Measurements from ENCODE around the gene UNC13A. TPM values are rescaled to one million over a fixed set of nuclear protein-coding genes. Genes with fewer than 3 reads are reported as not detected.

UNC13A gene
- total and polyA plus RNA-seq, 2 of the 13 experiments (the other 11 are each of a cell fraction or from before 2014, with no cell fraction given), result 0.11 to 0.45 TPM

- TF ChIP-seq, protein P1, sequence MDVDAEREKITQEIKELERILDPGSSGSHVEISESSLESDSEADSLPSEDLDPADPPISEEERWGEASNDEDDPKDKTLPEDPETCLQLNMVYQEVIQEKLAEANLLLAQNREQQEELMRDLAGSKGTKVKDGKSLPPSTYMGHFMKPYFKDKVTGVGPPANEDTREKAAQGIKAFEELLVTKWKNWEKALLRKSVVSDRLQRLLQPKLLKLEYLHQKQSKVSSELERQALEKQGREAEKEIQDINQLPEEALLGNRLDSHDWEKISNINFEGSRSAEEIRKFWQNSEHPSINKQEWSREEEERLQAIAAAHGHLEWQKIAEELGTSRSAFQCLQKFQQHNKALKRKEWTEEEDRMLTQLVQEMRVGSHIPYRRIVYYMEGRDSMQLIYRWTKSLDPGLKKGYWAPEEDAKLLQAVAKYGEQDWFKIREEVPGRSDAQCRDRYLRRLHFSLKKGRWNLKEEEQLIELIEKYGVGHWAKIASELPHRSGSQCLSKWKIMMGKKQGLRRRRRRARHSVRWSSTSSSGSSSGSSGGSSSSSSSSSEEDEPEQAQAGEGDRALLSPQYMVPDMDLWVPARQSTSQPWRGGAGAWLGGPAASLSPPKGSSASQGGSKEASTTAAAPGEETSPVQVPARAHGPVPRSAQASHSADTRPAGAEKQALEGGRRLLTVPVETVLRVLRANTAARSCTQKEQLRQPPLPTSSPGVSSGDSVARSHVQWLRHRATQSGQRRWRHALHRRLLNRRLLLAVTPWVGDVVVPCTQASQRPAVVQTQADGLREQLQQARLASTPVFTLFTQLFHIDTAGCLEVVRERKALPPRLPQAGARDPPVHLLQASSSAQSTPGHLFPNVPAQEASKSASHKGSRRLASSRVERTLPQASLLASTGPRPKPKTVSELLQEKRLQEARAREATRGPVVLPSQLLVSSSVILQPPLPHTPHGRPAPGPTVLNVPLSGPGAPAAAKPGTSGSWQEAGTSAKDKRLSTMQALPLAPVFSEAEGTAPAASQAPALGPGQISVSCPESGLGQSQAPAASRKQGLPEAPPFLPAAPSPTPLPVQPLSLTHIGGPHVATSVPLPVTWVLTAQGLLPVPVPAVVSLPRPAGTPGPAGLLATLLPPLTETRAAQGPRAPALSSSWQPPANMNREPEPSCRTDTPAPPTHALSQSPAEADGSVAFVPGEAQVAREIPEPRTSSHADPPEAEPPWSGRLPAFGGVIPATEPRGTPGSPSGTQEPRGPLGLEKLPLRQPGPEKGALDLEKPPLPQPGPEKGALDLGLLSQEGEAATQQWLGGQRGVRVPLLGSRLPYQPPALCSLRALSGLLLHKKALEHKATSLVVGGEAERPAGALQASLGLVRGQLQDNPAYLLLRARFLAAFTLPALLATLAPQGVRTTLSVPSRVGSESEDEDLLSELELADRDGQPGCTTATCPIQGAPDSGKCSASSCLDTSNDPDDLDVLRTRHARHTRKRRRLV (CRISPR knock-in tag; IDR thresholded peaks at IDR 0.05), result no peak
- TF ChIP-seq HDAC2 (CRISPR knock-in tag; IDR thresholded peaks at IDR 0.05), result peak; percentile 83
- peak; percentile 97 for TF ChIP-seq HOXA9 (CRISPR knock-in tag; IDR thresholded peaks at IDR 0.05; ENCODE audit: borderline replicate concordance)
- TF ChIP-seq IKZF4 (CRISPR knock-in tag; IDR thresholded peaks at IDR 0.05; ENCODE audit: borderline replicate concordance, low read depth, not compliant biosample characterization), result peak; percentile 98
- peak; percentile 91; the same call in 1 of the 2 replicates for TF ChIP-seq ZBTB44 (CRISPR knock-in tag; IDR thresholded peaks at IDR 0.05)
- no peak; the same call in 1 of the 2 replicates for TF ChIP-seq NFYB (CRISPR knock-in tag; IDR thresholded peaks at IDR 0.05)
- peak; percentile 97 for TF ChIP-seq ZNF577 (CRISPR knock-in tag; IDR thresholded peaks at IDR 0.05; ENCODE audit: borderline replicate concordance, low read depth)
- no peak for TF ChIP-seq RFX3 (CRISPR knock-in tag; IDR thresholded peaks at IDR 0.05)
- no peak for TF ChIP-seq EP300 (IDR thresholded peaks at IDR 0.05; ENCODE audit: low read depth in 2 of 2, low read length in 2 of 2)
- TF ChIP-seq EP300 (CRISPR knock-in tag; IDR thresholded peaks at IDR 0.05; ENCODE audit: borderline replicate concordance), result peak; percentile 65
- peak; percentile 99 for TF ChIP-seq NR0B2 (CRISPR knock-in tag; IDR thresholded peaks at IDR 0.05)
- TF ChIP-seq ARID5B (CRISPR knock-in tag; IDR thresholded peaks at IDR 0.05), result peak; percentile 68; the same call in 1 of the 2 replicates
- no peak for TF ChIP-seq ZNF326 (CRISPR knock-in tag; IDR thresholded peaks at IDR 0.05; ENCODE audit: borderline replicate concordance)
- peak; percentile 90; the same call in 1 of the 2 replicates for TF ChIP-seq GLMP (CRISPR knock-in tag; IDR thresholded peaks at IDR 0.05; ENCODE audit: borderline replicate concordance)
Measured at GRCh38 chr19:17605761-17606589, 82.2 kb downstream of the UNC13A start (continued).

Data from HepG2 (cell line).